ENCODE measurements around the gene XCL2. TPM values are rescaled to one million over a fixed set of nuclear protein-coding genes. Genes with fewer than 3 reads are reported as not detected.

XCL2 gene
- total and polyA plus RNA-seq, 2 of the 4 experiments (the other 2 are of a cell fraction), result not detected

GRCh38 chr1:168514455-168514854 is 29.3 kb downstream of the XCL2 start:
- no CpG with 5 or more reads among the region's 2 CpGs for WGBS, 2 experiments (ENCODE audit: extremely low coverage in 2 of 2, insufficient read length in 1 of 2)
- no peak overlapping the region for H2AFZ ChIP-seq (replicated peaks; ENCODE audit: low read length, poor library complexity)
- no peak overlapping the region for H4K91ac ChIP-seq (ENCODE audit: insufficient read depth, low read depth, low read length)
- no peak overlapping the region for H2BK20ac ChIP-seq (ENCODE audit: low read depth, low read length)
- H3K4me2 ChIP-seq (ENCODE audit: low read depth, low read length), result no peak overlapping the region; the same call in 1 of the 2 replicates
- ATAC-seq (ENCODE audit: low read depth) (no peak), DNase-seq (no peak)
- peaks cover 1% of the 10 kb centered on the region; the same call in 1 of the 2 replicates for H3K27me3 ChIP-seq (ENCODE audit: control insufficient read depth, insufficient read depth, low read length)
- BruUV-seq (replicated peaks), result no TSS peak
- no peak overlapping the region for H3K27ac ChIP-seq (ENCODE audit: insufficient read depth, low read length)
- H3K4ac ChIP-seq (ENCODE audit: low read depth, low read length), result no peak overlapping the region
- dilution Hi-C loops (cut with HindIII; ENCODE audit: low sequenced_read_pairs, unreplicated experiment), result no loop called here
- H2BK120ac ChIP-seq (ENCODE audit: low read depth, low read length), result no peak overlapping the region
- no peaks in the 10 kb centered on the region; the same call in 1 of the 2 replicates for H3K9me1 ChIP-seq (ENCODE audit: insufficient read depth, low read length)
- no peak overlapping the region for H2AK9ac ChIP-seq (replicated peaks; ENCODE audit: low read depth, low read length, poor library complexity)
- H3K18ac ChIP-seq (ENCODE audit: low read depth, low read length), result no peak overlapping the region
- ChIA-PET CTCF (no interaction called here), POLR2A (ENCODE audit: unreplicated experiment) (no interaction called here)
- H3K9ac ChIP-seq (ENCODE audit: low read depth, low read length), result no peak overlapping the region
- H3K4me3 ChIP-seq (ENCODE audit: insufficient read depth, low read depth, low read length), result no peak overlapping the region
- no peaks in the 10 kb centered on the region for H3K36me3 ChIP-seq (ENCODE audit: control insufficient read depth, insufficient read depth, low read length)
- H3K79me1 ChIP-seq (ENCODE audit: low read depth in 1 of 2, low read length in 2 of 2), result no peaks in the 10 kb centered on the region
- peaks cover 1% of the 10 kb centered on the region; the same call in 1 of the 2 replicates for H3K4me1 ChIP-seq (ENCODE audit: control insufficient read depth, insufficient read depth, low read length)
- H3K14ac ChIP-seq (replicated peaks; ENCODE audit: low read depth, low read length), result no peak overlapping the region
- in situ Hi-C loops (cut with MboI; ENCODE audit: low sequenced_read_pairs), result no loop called here
- TF ChIP-seq MXI1 (IDR thresholded peaks at IDR 0.05; ENCODE audit: borderline replicate concordance, low read depth, low read length) (no peak), BHLHE40 (IDR thresholded peaks at IDR 0.05; ENCODE audit: low read depth, low read length) (no peak), CEBPB (IDR thresholded peaks at IDR 0.05; ENCODE audit: low read depth, low read length) (no peak), SMC3 (IDR thresholded peaks at IDR 0.05; ENCODE audit: low read depth, low read length) (no peak), POLR2A (IDR thresholded peaks at IDR 0.05; ENCODE audit: low read depth, low read length) (no peak), CTCF (conservative IDR thresholded peaks at IDR 0.05; ENCODE audit: low read depth, low read length) (no peak), CHD1 (IDR thresholded peaks at IDR 0.05; ENCODE audit: low read depth, low read length) (no peak), RCOR1 (IDR thresholded peaks at IDR 0.05; ENCODE audit: insufficient replicate concordance, low read length) (no peak), ELK1 (IDR thresholded peaks at IDR 0.05; ENCODE audit: borderline replicate concordance, low read depth, low read length) (no peak), RAD21 (IDR thresholded peaks at IDR 0.05; ENCODE audit: low read length) (no peak), NFE2L2 (IDR thresholded peaks at IDR 0.05; ENCODE audit: low read depth, low read length) (no peak), FOS (IDR thresholded peaks at IDR 0.05; ENCODE audit: low read depth, low read length) (no peak), RFX5 (IDR thresholded peaks at IDR 0.05; ENCODE audit: low read depth, low read length) (no peak), MAFK (IDR thresholded peaks at IDR 0.05; ENCODE audit: low read depth, low read length) (no peak), MAZ (IDR thresholded peaks at IDR 0.05; ENCODE audit: borderline replicate concordance, low read depth, low read length) (no peak), USF2 (IDR thresholded peaks at IDR 0.05; ENCODE audit: low read depth, low read length) (no peak)
- H3K56ac ChIP-seq (ENCODE audit: extremely low read depth, insufficient read depth, low read length), result no peak overlapping the region
- intact Hi-C loops (cut with micrococcal nuclease), result no loop called here
- H4K8ac ChIP-seq (ENCODE audit: low read depth in 2 of 2, low read length in 2 of 2), result no peak overlapping the region
- H2AK5ac ChIP-seq (ENCODE audit: low read depth, low read length), result no peak overlapping the region
- H4K5ac ChIP-seq (ENCODE audit: low read depth, low read length), result no peak overlapping the region
- no peaks in the 10 kb centered on the region for H3K9me3 ChIP-seq (ENCODE audit: control insufficient read depth, insufficient read depth, low read length)
- H4K20me1 ChIP-seq (ENCODE audit: insufficient read depth, low read length), result no peaks in the 10 kb centered on the region
- no peak overlapping the region for H2BK15ac ChIP-seq (ENCODE audit: low read depth, low read length)
- no peak overlapping the region for H2BK5ac ChIP-seq (ENCODE audit: low read depth, low read length, poor library complexity, severe bottlenecking)
- no peak overlapping the region for H3K23ac ChIP-seq (ENCODE audit: low read depth, low read length)
